K562 (cell line): Measurements from ENCODE around the gene HEG1. TPM values are rescaled to one million over a fixed set of nuclear protein-coding genes. Genes with fewer than 3 reads are reported as not detected.
A peak's percentile ranks its signal among the peaks of the same experiment; 100 is the strongest.

Experiments used
- ATAC-seq: fragments of 200-7000 bp; cut with Tn5 transposase; 3 replicates; pipeline ENCODE4 v1.9.1; 2020; ENCODE audit warnings: moderate library complexity
- BruUV-seq: library from RNA; stranded (reverse); fragments of 400-500 nt; replicated peaks from 2 replicates; lab custom pipeline; 2021; lab: Mats Ljungman, UMichigan
- CTCF ChIA-PET: fragments of 300-600 bp; formaldehyde crosslinking; extraction: SDS; loops from one replicate; lab custom pipeline; 2021; ENCODE audit warnings: low intra/inter-chr PET ratio; lab: Yijun Ruan, JAX
- POLR2A ChIA-PET: fragments of 300-600, 350-650 bp; sonication (Branson Sonifier 250); formaldehyde crosslinking; extraction: SDS; loops from one replicate; lab custom pipeline; 2021; ENCODE audit warnings: antibody characterized with exemption, inconsistent platforms; lab: Yijun Ruan, JAX
- DNase-seq, 4 experiments: peaks; one replicate each; pipeline versions ENCODE4 v3.0.0 to v3.0.0-alpha.2; 2011 to 2018; ENCODE audit warnings: low spot score in 3 of 4, mixed read lengths in 3 of 4; ENCODE audit errors: extremely low read depth in 1 of 4
- FAIRE-seq: peaks from 2 replicates; lab custom pipeline; 2011; peaks lifted over from hg19 to GRCh38; lab: Jason Lieb, UNC
- H2AFZ ChIP-seq: 2 replicates; pipeline ENCODE4 v1.6.0; 2011; ENCODE audit warnings: low read depth, low read length, control low read depth, inconsistent platforms
- H3K27ac ChIP-seq: fragments of 200-600 bp; 3 replicates; pipeline ENCODE4 v1.8.0; 2011; ENCODE audit warnings: low read depth, mild to moderate bottlenecking, control low read depth, inconsistent platforms, low read length, moderate library complexity, mixed read lengths; ENCODE audit errors: extremely low read depth
- H3K27me3 ChIP-seq, 2 experiments: fragments of 300-600 bp in 1 of 2; 2 replicates in 1 of 2; 3 replicates in 1 of 2; pipeline versions ENCODE4 v1.6.0 to v1.8.0; 2011; ENCODE audit warnings: inconsistent platforms in 2 of 2, low read length in 2 of 2, mild to moderate bottlenecking in 1 of 2, mixed read lengths in 1 of 2, moderate library complexity in 1 of 2; ENCODE audit not compliant: control insufficient read depth in 2 of 2, insufficient read depth in 2 of 2
- H3K36me3 ChIP-seq: fragments of 300-600 bp; 3 replicates; pipeline ENCODE4 v1.8.0; 2011; ENCODE audit warnings: mild to moderate bottlenecking, low read length, inconsistent platforms; ENCODE audit not compliant: control insufficient read depth, insufficient read depth
- H3K4me1 ChIP-seq, 2 experiments: fragments of 200-600 bp in 1 of 2; replicated peaks in 1 of 2; 2 replicates in 1 of 2; 3 replicates in 1 of 2; pipeline versions ENCODE4 v1.5.1 to v1.8.0; 2011; ENCODE audit warnings: inconsistent platforms in 2 of 2, low read length in 2 of 2, mild to moderate bottlenecking in 1 of 2, mixed read lengths in 1 of 2, moderate library complexity in 1 of 2; ENCODE audit not compliant: control insufficient read depth in 2 of 2, insufficient read depth in 2 of 2
- H3K4me2 ChIP-seq: 2 replicates; pipeline ENCODE4 v1.6.1; 2011; ENCODE audit warnings: low read length, control low read depth, inconsistent platforms, mixed read lengths; ENCODE audit not compliant: insufficient read depth
- H3K4me3 ChIP-seq: fragments of 200-600 bp; sonication (generic), shearing (Covaris generic); 2 replicates; pipeline ENCODE4 v1.5.1; 2016; ENCODE audit warnings: control low read depth, inconsistent platforms
- H3K79me2 ChIP-seq: fragments of 200-600 bp; 3 replicates; pipeline ENCODE4 v1.8.0; 2011; ENCODE audit warnings: low read length, inconsistent platforms; ENCODE audit not compliant: control insufficient read depth, insufficient read depth
- H3K9ac ChIP-seq, 2 experiments: 2 replicates each; pipeline versions ENCODE4 v1.6.0 to v1.6.1; 2011; ENCODE audit warnings: low read depth in 2 of 2, low read length in 2 of 2, control low read depth in 1 of 2, inconsistent platforms in 1 of 2, mild to moderate bottlenecking in 1 of 2, mixed read lengths in 1 of 2; ENCODE audit not compliant: insufficient read depth in 1 of 2
- H3K9me1 ChIP-seq: one replicate; pipeline ENCODE4 v1.6.0; 2011; ENCODE audit warnings: inconsistent platforms, mild to moderate bottlenecking, low read length, moderate library complexity; ENCODE audit not compliant: control insufficient read depth, insufficient read depth
- H3K9me3 ChIP-seq: replicated peaks from 2 replicates; pipeline ENCODE4 v1.5.1; 2011; ENCODE audit warnings: low read depth, low read length, inconsistent platforms; ENCODE audit not compliant: control insufficient read depth, insufficient read depth
- H4K20me1 ChIP-seq: replicated peaks from 2 replicates; pipeline ENCODE4 v1.6.1; 2011; ENCODE audit warnings: low read length, inconsistent platforms, mixed read lengths; ENCODE audit not compliant: control insufficient read depth, insufficient read depth
- CCNT2 ChIP-seq: IDR thresholded peaks from 2 replicates; pipeline ENCODE4 v1.6.1; 2011; ENCODE audit warnings: borderline replicate concordance, low read depth, mild to moderate bottlenecking, moderate library complexity, mixed read lengths, low read length; ENCODE audit not compliant: insufficient read length; ENCODE audit errors: extremely low read depth
- CREB3L1 ChIP-seq: fragments of 450-650 bp; IDR thresholded peaks from 2 replicates; pipeline ENCODE4 v1.6.1; 2014; ENCODE audit warnings: low read depth, mild to moderate bottlenecking, moderate library complexity, borderline replicate concordance
- DEAF1 ChIP-seq: fragments of 450-650 bp; formaldehyde crosslinking; IDR thresholded peaks from 2 replicates; pipeline ENCODE4 v1.4.0; 2020; ENCODE audit warnings: mild to moderate bottlenecking, moderate library complexity
- ELF2 ChIP-seq: fragments of 250-450 bp; sonication (Bioruptor Pico); IDR thresholded peaks from 2 replicates; pipeline ENCODE4 v1.5.0; 2021; ENCODE audit warnings: mild to moderate bottlenecking
- KDM1A ChIP-seq, 2 experiments: fragments of 450-650 bp; IDR thresholded peaks; 2 replicates each; pipeline ENCODE4 v1.6.1; 2016; ENCODE audit warnings: mild to moderate bottlenecking in 2 of 2
- MAFG ChIP-seq: fragments of 450-650 bp; conservative IDR thresholded peaks from 2 replicates; pipeline ENCODE4 v1.6.1; 2016; ENCODE audit warnings: missing genetic modification characterization, missing compliant biosample characterization
- PHF21A ChIP-seq: fragments of 450-650 bp; IDR thresholded peaks from 2 replicates; pipeline ENCODE4 v1.6.1; 2017; ENCODE audit warnings: low read depth, borderline replicate concordance
- RAD21 ChIP-seq, 2 experiments: fragments of 250-450 bp in 1 of 2; fragments of 450-650 bp in 1 of 2; sonication (Bioruptor Pico) in 1 of 2; formaldehyde crosslinking in 1 of 2; IDR thresholded peaks in 1 of 2; conservative IDR thresholded peaks in 1 of 2; 2 replicates each; pipeline versions ENCODE4 v1.4.0 to v1.8.0; 2020 to 2022; ENCODE audit warnings: mild to moderate bottlenecking in 2 of 2, moderate library complexity in 1 of 2
- RCOR1 ChIP-seq, 2 experiments: IDR thresholded peaks; 2 replicates each; pipeline ENCODE4 v1.6.1; 2012; ENCODE audit warnings: low read depth in 2 of 2, low read length in 2 of 2, borderline replicate concordance in 1 of 2, improper control_type of control experiment in 1 of 2
- SMC3 ChIP-seq: conservative IDR thresholded peaks from 2 replicates; pipeline ENCODE4 v1.6.1; 2011; ENCODE audit warnings: low read depth, low read length, improper control_type of control experiment; ENCODE audit not compliant: insufficient read depth
- STAG1 ChIP-seq: sonication (generic); formaldehyde crosslinking; IDR thresholded peaks from 2 replicates; pipeline ENCODE4 v1.5.0; 2020; ENCODE audit warnings: missing genetic modification reagents, borderline replicate concordance
- ZNF124 ChIP-seq: sonication (generic); formaldehyde crosslinking; IDR thresholded peaks from 2 replicates; pipeline ENCODE4 v1.8.1; 2022; ENCODE audit warnings: missing genetic modification reagents
- ZNF316 ChIP-seq: fragments of 450-650 bp; IDR thresholded peaks from 2 replicates; pipeline ENCODE4 v1.6.1; 2016
- ZSCAN29 ChIP-seq: fragments of 450-650 bp; IDR thresholded peaks from 2 replicates; pipeline ENCODE4 v1.6.1; 2017
- WGBS: fragments of 100-300 bp; shearing (Covaris generic); methylation state at CpG from one replicate; pipeline ENCODE4 v1.1.6; 2016; ENCODE audit warnings: low coverage, mixed read lengths; ENCODE audit not compliant: insufficient coverage; ENCODE audit errors: missing lambda C conversion rate; 5-methylcytosine and 5-hydroxymethylcytosine counted together
- in situ Hi-C: fragments of 300-500 bp; cut with MboI; formaldehyde crosslinking; loops from 4 replicates; pipeline ENCODE4 v1.15.0; 2018; ENCODE audit warnings: inconsistent platforms, mixed read lengths
- intact Hi-C: fragments of 100-400 bp; cut with micrococcal nuclease; formaldehyde crosslinking; loops from 2 replicates; pipeline ENCODE4 v1.14.2; 2022
- polyA plus RNA-seq, 8 experiments: library from polyadenylated mRNA; depleted of rRNA in 4 of 8; stranded (reverse) in 5 of 8; unstranded in 3 of 8; fragments of >200 nt; fragmentation: Nextera tagmentation in 2 of 8; fragmentation: Illumina TruSeq in 1 of 8; extraction: Ambion mirVana in 2 of 8; extraction: Trizol in 1 of 8; gene quantifications; 2 replicates each; pipeline versions ENCODE4 v1.2.1 to v1.2.3, GENCODE V29; 2011 to 2014; ENCODE audit warnings: inconsistent platforms in 1 of 8, missing spikeins in 1 of 8
- total RNA-seq, 7 experiments: library from RNA; depleted of rRNA in 6 of 7; stranded (reverse); fragments of >200 nt in 6 of 7; fragmentation: Illumina TruSeq in 2 of 7; extraction: Trizol in 2 of 7; gene quantifications; 2 replicates each; pipeline versions ENCODE4 v1.2.1 to v1.2.3, GENCODE V29; 2011 to 2021; ENCODE audit warnings: low replicate concordance in 1 of 7
- TF ChIP-seq, protein P1 (sequence below): fragments of 450-650 bp; IDR thresholded peaks from 2 replicates; pipeline ENCODE4 v1.6.1; 2017; ENCODE audit warnings: mild to moderate bottlenecking, moderate library complexity
- TF ChIP-seq, protein P2 (sequence below): conservative IDR thresholded peaks from 2 replicates; pipeline ENCODE4 v1.6.1; 2011; ENCODE audit warnings: low read depth, mild to moderate bottlenecking, low read length; ENCODE audit not compliant: control insufficient read depth

The HEG1 gene
- total and polyA plus RNA-seq, 9 of the 15 experiments (the other 6 are each of a cell fraction or from before 2014, with no cell fraction given): 0.24 TPM; not detected in 8

- Histone ChIP-seq H2AFZ (no peak overlapping the region), H3K79me2 (no peaks in the 10 kb centered on the region)
- FAIRE-seq: no peak
- TF ChIP-seq STAG1 (peak; percentile 30; the same call in 1 of the 2 replicates), ELF2 (no peak), SMC3 (peak; percentile 35; the same call in 1 of the 2 replicates), PHF21A (peak; percentile 88; the same call in 1 of the 2 replicates), RAD21 (CRISPR knock-in tag; conservative IDR thresholded peaks at IDR 0.05 in 1 of 2, IDR thresholded peaks at IDR 0.05 in 1 of 2) (peak; percentile 75 to 82), ZSCAN29 (no peak), RCOR1 (IDR thresholded peaks at IDR 0.05; ENCODE audit: borderline replicate concordance in 1 of 2, low read depth in 2 of 2, low read length in 2 of 2) (0 out of 4 replicates have a peak, but pooled peaks of 1 of the 2 experiments have one; percentile 64), KDM1A (IDR thresholded peaks at IDR 0.05) (peak; percentile 47 to 57; a peak in 2 of 4 replicates), MAFG (tag) (0 out of 2 replicates have a peak, but pooled peaks have one; percentile 12), DEAF1 (peak; percentile 35; the same call in 1 of the 2 replicates), ZNF316 (0 out of 2 replicates have a peak, but pooled peaks have one; percentile 36), ZNF124 (no peak), CCNT2 (no peak), CREB3L1 (no peak)
- TF ChIP-seq, protein P1, sequence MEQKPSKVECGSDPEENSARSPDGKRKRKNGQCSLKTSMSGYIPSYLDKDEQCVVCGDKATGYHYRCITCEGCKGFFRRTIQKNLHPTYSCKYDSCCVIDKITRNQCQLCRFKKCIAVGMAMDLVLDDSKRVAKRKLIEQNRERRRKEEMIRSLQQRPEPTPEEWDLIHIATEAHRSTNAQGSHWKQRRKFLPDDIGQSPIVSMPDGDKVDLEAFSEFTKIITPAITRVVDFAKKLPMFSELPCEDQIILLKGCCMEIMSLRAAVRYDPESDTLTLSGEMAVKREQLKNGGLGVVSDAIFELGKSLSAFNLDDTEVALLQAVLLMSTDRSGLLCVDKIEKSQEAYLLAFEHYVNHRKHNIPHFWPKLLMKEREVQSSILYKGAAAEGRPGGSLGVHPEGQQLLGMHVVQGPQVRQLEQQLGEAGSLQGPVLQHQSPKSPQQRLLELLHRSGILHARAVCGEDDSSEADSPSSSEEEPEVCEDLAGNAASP: no peak
- TF ChIP-seq, protein P2, sequence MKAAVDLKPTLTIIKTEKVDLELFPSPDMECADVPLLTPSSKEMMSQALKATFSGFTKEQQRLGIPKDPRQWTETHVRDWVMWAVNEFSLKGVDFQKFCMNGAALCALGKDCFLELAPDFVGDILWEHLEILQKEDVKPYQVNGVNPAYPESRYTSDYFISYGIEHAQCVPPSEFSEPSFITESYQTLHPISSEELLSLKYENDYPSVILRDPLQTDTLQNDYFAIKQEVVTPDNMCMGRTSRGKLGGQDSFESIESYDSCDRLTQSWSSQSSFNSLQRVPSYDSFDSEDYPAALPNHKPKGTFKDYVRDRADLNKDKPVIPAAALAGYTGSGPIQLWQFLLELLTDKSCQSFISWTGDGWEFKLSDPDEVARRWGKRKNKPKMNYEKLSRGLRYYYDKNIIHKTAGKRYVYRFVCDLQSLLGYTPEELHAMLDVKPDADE: no peak
Observed at GRCh38 chr3:124995460-124995994, 60.3 kb downstream of the HEG1 start.

More at GRCh38 chr3:124995460-124995994, 60.3 kb downstream of the HEG1 start:
- H3K9me1 ChIP-seq: no peaks in the 10 kb centered on the region
- intact Hi-C loops (loop anchor here (1.0 to 10.0 kb wide), 3 partner anchors 169 to 590 kb away; no protein-coding TSS in a partner anchor), in situ Hi-C loops (no loop called here)
- ChIA-PET CTCF (interaction anchor here (1.2 to 2.5 kb wide), 2 partner anchors 588 to 590 kb away, joined by 5 to 13 read pairs; no protein-coding TSS in a partner anchor), POLR2A (no interaction called here)
- H3K27ac ChIP-seq: no peak overlapping the region
- H4K20me1 ChIP-seq: 0 out of 2 replicates have a peak, but pooled peaks cover 3% of the 10 kb centered on the region
- 2% methylated on average over 6 of the region's 6 CpGs for WGBS
- H3K9me3 ChIP-seq: no peaks in the 10 kb centered on the region
- no peak overlapping the region for H3K9ac ChIP-seq
- H3K4me1 ChIP-seq: no peaks in the 10 kb centered on the region; a peak in 1 of 5 replicates
- DNase-seq: peak; percentile 8 to 47 (median 28)
- peaks cover 18 to 51% of the 10 kb centered on the region in 2 experiments; a peak in 4 of 5 replicates for H3K27me3 ChIP-seq
- no peak overlapping the region for H3K4me3 ChIP-seq
- H3K36me3 ChIP-seq: no peaks in the 10 kb centered on the region
- ATAC-seq: peak; percentile 86
- H3K4me2 ChIP-seq: no peak overlapping the region
- no TSS peak for BruUV-seq
